GM21360 (cell line): ENCODE measurements around the gene DSE.

ENCODE experiments used
- ATAC-seq: cut with Tn5 transposase; IDR thresholded peaks from one replicate; pipeline ENCODE4 v1.9.1; 2021; ENCODE audit warnings: mild to moderate bottlenecking, moderate library complexity; ENCODE audit not compliant: unreplicated experiment

Gene DSE

DNA sequence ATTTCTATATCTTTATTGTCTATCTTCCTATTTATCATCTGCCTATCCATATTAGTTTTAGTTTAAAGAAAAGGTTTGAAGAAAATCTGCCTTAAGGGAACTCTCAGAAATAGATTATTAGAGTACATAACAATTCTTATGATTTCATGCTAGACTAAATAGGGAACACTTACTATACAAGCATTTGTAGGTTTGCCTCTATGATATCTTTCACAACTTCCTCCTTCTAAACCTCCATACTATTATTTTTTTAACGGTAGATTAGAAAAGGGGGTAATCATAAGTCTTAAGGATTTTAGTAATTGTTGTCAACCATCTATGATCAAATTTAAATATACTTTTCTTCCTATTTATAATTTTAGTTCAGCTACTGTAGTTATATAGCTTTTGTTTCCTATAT, 11.6 kb upstream of the DSE start:
- ATAC-seq, result no peak

DNA sequence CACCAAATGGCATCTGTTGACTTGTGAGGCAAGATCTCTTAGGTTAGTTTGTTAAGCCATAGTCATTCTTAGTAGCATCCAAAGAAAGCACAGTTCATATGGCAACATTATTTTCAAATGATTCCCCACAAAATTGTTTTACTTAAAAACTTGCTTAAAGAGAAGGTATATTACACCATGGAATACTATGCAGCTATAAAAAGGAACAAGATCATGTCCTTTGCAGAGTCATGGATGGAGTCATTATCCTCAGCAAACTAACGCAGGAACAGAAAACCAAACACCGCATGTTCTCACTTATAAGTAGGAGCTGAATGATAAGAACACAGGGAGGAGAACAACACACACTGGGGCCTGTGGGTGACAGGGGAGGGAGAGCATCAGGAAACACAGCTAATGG, 10.9 kb upstream of the DSE start:
- ATAC-seq, result no peak

DNA sequence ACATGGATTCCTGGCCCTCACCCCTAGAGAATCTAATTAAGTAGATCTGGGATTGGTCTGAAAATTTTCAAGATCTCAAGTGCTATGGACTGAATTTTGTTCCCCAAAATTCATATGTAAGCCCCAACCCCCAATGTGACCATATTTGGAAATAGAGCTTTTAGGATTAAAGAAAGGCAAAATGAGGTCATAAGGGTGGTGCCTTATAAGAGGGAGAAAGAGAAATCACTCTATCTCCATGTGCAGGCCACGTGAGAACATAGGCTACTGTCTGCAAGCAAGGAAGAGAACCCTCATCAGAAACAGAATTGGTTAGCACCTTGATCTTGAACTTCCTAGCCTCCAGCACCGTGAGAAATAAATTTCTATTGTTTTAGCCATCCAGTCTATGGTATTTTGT, 8.5 kb upstream of the DSE start:
- no peak for ATAC-seq

DNA sequence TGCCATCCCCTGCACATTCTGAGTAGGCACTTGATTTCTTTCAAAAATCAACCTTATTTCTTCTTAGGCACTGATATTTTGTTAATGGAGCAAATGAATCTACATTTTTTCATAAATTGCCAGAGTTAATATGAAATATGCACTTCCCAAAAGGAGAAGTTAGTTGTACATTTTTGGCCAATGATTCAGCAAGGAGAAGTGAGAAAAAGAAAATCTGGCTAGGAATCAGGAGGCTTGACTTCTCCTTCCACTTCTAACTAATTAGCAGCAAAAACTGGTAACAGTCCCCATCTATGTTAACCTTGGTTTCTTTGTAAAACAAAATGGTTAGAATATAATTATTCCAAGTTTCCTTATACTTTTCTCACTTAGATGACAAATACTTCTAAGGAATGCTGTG, 7.0 kb upstream of the DSE start:
- no peak for ATAC-seq

DNA sequence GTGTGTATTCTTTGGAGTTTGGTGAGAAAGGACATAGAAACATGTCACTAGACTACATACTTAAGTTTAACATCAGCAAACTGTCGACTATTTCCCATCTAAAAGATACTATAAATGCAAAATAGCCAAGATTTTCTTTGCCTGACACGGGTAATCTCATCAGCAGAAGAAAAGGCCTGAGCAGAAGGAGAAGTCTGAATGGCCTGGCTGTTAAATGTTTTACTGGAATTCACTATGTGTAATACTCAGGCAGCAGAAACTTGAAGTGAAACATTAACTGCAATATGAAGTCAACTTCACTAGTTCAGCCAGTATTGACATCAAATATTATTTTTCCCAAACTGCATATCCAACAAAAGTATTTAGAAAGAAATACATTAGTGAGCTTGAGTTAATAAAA, 6.4 kb upstream of the DSE start:
- no peak for ATAC-seq

DNA sequence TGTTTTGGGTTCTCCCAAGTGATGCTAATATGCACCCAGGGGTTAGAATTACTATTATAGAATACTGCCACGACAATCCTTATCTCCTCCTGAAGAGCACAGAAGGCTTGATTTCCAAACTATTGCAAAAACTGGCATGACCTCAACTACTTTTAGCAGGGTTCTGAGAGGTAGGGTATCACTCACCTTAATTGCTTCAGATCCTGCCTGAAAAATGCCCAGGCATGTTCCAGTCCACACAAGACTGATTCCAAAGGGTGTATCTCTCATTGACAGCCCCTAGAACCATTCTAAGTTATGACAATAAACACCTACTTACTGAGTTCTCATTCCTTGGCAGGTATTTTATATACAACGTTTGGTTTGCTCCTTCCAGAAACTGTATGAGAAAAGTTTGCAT, 5.0 kb upstream of the DSE start:
- no peak for ATAC-seq

DNA sequence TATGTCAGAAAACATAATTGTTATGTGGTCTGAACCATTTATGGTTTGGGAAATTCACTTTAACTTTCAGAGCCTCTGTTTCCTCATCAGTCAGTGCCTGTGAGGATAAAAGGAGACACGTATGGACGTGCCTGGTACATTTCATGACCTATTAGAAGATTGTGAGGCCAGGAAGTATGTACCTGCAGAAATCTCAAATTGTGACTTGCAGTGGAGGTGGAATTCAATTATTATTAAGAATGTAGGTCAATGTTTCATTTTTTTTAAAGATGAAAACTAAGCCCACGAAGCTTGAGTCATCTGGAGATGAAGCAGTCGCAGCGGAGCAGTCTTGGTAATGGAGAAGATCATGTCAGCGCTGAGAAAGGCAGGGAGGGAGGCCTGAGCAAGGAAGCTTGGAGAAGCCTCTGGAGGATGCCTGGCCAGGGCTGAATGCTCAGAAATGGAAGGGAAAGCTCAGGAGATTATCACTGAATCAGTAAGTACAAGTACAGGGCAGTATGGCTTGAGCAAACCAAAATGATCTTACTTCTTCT, 3.9 kb upstream of the DSE start:
- no peak for ATAC-seq

DNA sequence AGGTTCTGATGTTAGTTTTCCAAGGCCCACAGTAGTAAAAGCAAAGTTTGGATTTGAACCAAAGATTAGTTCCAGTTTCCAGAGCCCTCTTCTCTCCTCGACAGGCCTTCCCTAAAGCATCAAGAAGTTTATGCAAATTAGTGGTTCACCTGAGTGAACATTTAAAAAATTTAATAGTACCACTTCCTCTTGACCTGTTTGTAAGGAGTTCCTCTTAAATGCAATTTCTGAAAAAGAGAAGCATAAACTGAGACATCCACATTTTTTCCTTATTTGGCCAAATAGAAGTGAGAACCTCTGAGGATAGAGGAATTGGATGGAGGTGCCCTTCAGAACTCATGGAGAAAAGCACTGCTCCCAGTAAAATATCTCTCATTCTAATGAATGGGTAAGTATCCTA, 1.2 kb upstream of the DSE start:
- peak; percentile 34 for ATAC-seq

DNA sequence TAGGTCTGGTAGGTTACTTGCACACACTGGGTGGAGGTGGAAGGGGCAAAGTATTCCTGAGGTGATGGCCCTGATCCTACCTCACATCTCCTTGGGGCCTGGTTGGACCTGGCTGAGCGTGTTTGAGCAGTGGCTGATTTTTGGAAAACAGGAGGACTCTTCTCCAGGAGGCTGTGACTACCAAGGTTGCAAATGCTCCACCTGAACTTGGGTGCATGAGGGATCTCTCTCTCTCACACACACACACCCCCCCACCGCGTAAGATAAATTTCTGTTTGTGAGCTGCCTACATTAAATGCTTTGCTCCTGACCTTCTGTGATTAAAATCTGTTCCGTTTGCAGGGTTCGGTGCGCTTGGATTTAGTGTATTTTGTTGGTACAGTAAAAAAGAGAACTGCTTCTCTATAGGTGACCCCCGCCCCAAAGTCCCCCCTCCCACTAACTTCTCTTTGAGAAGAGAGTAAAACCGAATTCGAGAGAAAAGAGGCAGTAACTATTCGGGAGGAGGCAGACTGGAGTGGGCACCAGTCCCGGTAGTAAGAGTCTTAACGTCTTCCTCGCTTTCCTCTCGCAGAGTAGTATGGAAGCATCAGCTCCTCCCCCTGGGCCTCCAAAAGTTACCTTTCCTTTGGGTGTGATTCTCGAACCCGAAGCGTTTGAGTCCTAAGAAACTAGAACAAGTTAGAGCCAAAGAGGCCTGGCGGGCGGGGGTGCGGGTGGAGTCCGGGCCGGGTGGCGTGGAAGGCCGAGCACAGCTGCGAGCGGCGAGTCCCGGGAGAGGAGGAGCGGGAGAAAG, 585 bp upstream of the DSE start:
- no peak for ATAC-seq

DNA sequence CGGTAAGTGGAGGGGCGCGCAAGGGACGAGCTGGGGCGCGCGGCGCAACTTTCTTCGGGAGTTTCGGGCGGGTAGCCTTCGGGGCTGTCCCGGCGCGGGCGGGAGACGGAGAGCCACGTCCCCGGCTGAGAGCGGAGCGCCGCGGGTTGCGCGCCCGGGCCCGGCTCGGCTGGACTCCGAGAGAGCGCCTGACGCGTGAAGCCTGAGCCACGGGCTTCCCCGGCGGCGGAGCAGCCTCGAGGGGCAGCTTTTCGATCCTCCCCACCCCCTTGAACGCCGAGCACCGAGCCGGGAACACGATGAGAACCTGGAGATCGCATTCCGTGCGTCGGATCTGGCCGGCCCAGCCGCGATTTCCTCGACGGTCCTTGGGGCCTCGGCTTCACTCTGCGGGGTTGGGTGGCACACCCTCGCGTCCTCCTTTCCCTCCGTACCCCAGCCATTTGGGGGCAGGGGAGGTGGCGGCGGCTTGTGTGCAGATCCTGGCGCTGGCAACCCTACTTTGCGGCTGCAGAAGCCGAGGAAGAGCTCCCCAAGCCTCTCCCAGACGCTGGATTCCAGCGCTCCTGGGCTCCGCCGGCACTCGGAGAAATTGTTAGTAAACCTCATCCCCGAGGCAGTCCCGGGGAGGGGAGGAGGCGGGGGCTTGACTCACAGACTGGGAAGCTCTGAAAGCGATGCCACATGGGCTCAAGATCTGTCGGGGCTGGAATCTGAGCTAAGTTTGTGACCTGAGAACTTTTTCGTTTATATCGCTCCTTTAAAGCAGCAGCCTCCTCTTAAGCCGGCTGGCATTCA, 572 bp downstream of the DSE start:
- ATAC-seq, result peak; percentile 46

DNA sequence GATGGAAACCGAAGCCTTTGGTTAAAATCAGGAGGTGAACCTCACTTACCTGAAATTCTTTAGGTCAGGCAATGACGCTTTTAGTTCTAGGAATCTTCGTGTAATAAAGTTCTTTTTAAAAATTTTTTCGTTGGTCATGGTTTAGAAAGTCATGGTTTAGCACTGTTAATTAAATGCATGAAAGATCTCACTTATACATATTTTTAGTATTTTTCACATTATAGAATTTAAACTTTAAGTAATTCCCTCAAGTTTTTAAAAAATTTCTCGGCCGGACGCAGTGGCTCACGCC, 1.1 kb downstream of the DSE start:
- no peak for ATAC-seq

DNA sequence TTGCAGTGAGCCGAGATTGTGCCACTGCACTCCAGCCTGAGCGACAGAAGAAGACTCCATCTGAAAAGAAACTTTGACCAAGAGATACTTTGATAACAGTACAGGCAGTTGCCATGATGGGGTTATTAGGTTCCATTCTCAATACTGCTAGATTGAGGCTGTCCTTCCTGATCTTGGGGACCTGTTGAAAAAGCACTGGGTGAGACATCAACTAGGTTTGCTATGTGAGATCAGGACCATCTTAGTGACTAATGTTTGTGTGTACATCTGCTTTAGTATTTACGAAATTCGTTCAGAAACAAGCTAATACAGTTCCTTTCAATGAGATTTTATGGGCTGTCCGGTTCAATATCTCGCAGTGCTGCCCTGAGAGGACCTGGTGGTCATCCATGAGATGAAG, 2.6 kb downstream of the DSE start:
- no peak for ATAC-seq

DNA sequence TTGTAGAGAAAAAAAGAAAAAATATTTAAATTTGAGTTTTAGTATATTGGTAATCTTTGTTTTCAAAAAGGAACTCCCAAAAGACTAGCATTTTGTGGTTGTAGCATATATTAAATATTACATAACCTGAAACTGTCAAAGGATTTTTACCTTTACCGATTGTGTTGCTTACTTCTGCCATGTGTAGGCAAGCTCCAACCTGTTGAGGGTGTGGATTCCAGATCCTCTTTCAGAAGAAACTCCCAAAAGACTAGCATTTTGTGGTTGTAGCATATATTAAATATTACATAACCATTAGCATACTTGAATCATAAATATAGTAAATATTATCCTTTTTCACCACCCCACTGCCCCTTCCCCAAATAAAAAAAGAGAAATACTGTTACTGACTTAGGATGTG, 3.2 kb downstream of the DSE start:
- no peak for ATAC-seq

DNA sequence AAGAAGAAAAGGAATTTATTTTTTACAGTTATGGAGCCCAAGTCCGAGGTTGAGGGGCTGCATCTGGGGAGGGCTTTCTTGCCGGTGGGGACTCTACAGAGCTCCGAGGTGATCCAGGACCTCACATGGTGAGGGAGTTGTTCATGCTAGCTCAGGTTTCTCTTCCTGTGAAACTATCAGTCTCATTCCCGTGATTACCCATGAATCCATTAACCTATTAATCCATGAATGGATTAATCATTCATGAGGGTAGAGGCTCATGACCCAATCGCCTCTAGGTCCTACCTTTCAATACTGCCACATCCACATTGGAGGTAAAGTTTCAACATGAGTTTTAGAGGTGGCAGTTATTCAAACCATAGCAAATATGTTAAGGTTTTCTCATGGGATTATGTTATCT, 3.8 kb downstream of the DSE start:
- ATAC-seq, result no peak

DNA sequence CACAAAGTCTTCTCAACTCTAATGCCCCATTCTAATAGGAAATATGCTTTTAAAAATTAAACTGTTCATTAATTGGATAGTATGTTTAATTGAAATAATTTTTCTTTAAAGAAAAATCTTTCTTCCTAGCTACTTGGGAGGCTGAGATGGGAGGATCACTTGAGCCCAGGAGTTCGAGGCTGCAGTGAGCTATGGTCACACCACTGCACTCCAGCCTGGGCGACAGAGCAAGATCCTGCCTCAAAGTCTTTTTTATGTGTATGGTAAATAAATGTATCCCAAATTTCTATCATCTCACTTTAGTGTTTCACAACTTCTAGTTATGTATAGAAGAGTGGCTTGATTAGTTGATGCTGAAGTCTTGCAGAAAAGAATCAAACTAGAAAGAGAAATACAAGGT, 4.5 kb downstream of the DSE start:
- no peak for ATAC-seq

DNA sequence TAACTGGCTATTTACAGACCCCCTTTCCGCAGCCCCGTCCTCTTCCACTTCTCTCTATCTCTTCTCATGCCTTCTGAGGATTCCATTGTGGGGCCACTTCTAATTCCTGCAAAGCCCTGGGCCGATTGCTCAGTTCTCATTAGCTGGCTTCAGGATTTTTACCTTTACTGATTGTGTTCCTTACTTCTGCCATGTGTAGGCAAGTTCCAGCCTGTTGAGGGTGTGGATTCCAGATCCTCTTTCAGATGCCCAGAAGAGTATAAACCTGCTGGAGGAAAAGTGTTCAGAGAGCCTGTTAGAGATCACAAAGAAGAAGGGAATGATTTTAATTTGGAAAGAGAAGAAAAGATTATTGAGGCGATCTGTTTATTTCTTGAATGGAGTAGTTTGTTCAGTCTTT, 5.4 kb downstream of the DSE start:
- ATAC-seq, result no peak

DNA sequence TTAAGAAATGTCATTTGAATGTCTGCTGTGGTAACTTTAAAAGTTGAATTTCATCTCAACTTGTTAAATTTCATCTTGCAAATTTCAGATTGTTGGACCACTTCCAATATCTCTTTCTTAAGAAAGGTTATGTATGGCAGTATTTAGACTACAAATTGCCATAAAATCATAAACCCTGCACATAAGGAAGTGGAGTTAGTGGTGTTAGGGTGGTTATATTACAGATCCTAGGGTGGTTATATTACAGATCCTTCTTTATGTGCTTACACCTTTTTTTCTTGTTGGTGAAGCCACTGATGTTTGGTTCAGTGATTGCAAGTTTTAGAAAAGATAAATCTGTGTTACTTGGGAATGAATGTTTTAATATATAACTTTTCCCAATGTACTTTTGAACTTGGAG, 9.0 kb downstream of the DSE start:
- ATAC-seq, result no peak

DNA sequence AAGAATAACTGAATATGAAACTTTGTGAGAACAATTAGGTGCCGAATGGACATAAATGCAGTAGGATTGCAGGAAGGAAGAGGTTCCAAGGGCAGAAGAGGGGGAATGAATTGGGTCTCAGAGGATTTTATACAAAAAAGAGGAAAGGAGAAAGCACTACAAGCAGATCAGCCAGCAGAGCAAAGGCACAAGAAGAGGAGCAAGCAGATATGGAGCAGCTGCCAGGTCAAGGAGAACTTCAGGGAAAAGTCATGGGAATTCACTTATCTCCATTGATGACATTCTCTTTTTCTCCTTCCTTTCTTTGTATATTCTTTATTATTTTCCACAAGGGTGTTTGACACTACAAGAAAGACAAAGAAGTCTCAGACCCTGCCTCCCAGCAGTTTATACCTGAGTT, 9.6 kb downstream of the DSE start:
- ATAC-seq, result no peak

DNA sequence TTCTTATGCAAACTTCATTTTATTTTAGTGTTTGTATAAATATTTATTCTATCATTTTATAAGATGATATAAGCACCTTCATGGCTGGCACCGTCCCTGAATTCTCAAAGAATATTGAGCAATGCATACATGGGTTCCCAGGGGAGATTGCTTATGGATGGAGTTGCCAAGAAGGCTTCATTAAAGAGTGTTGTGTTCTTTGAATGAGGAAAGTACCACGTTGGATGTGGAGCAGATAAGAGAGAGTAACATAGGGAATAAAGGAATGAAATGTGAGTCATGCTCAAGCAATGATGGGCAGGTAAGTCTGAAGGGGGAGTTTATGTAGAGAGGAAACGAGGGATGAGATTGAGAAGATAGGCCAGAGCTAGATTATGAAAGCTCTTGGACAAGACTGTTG, 10.3 kb downstream of the DSE start:
- no peak for ATAC-seq

DNA sequence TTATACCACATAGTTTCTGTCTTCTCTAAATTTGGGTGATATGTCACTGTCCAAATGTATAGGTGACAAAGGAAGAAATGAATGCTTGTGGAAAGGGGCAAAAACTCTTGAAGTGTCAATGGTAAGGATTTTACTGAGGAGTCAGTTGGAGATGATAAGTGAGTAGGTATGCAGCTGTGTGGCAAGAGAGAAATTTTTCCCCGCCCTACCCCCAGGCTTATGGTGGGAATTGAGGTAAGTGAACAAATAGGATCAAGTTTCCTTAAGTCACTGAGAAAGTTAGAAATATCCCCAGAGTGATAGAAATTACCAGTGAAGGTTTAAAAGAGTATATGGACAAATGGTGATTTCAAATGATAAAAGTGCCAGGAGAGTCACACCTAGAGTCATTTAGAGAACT, 11.8 kb downstream of the DSE start:
- ATAC-seq, result no peak

DNA sequence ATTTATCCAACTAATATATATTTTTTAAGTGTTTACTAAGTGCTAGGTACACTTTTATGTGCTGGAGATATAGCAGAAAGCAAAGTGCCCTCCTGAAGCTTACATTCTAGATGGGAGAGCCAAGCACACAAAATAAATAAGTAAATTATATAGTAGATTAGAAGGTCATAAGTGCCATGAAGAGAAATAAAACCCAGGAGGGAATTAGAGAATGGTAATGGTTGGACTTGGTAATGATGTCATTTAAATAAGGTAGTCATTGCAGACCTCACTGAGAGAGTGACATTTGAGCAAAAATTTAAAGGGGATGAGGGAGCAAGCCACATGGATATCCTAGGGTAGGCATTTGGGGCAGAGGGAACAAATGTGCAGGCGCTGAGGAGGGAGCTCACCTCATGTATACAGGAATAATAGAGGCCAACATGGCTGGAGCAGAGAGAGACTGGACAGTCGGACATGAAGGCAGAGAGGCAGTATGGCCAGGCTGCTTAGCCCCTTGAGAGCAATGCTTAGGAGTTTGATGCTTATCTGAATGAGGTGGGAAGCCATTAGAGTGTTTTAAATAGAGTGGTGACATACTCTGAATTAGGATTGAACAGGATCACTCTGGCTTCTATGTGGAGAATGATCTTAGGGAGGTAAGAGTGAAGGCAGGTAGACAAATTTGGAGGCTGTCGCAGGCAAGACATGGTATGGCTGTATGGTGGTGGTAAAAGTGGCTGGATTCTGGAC, 14.1 kb downstream of the DSE start:
- no peak for ATAC-seq

DNA sequence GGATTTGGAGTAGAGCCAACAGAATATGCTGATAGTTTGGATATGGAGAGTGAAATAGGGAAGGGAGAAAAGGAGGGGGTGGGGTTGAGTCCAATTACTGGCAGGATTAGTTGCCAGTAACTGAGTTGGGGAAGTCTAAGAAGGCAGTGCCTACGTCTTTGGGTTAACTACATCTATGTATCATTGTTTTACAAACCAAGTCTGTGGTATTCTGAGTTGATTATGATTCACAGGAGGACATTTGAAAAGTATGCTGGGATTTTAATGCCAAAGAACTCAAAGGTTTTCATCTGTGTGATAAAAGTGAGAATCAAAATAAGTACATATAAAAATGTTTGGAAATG, 14.7 kb downstream of the DSE start:
- ATAC-seq, result no peak
